Activated T-cell treated with anti-CD3 and anti-CD28 coated beads, Interleukin-2, amount 50 U/mL, for 72 hours (primary cell): ENCODE data around the gene ARHGAP42. TPM values are rescaled to one million over a fixed set of nuclear protein-coding genes. Genes with fewer than 3 reads are reported as not detected.
A peak's percentile ranks its signal among the peaks of the same experiment; 100 is the strongest.

Experiments used
- ATAC-seq, 2 donors: fragments of 150-1000 bp; cut with Tn5 transposase; replicated peaks in 1 of 2; 2 replicates each; pipeline ENCODE4 v1.10.0; 2021; ENCODE audit warnings: moderate library complexity in 2 of 2, mild to moderate bottlenecking in 1 of 2
- DNase-seq, 2 donors: peaks; one replicate each; pipeline ENCODE4 v3.0.0; 2021 to 2022; ENCODE audit warnings: mixed read lengths in 1 of 2
- H3K27ac Mint-ChIP-seq: one replicate; pipeline ENCODE4 v1.8.0; 2022; ENCODE audit warnings: mild to moderate bottlenecking, moderate library complexity, mixed read lengths
- H3K27me3 Mint-ChIP-seq: one replicate; pipeline ENCODE4 v1.8.0; 2022; ENCODE audit warnings: low read depth, mixed read lengths
- H3K36me3 Mint-ChIP-seq, 2 donors: one replicate each; pipeline ENCODE4 v1.8.0; 2022; ENCODE audit warnings: mixed read lengths in 2 of 2, mild to moderate bottlenecking in 1 of 2; ENCODE audit not compliant: insufficient read depth in 2 of 2
- H3K4me1 Mint-ChIP-seq: one replicate; pipeline ENCODE4 v1.8.0; 2022; ENCODE audit warnings: low read depth, mixed read lengths
- H3K4me3 Mint-ChIP-seq, 2 donors: one replicate each; pipeline ENCODE4 v1.8.0; 2022; ENCODE audit warnings: mild to moderate bottlenecking in 2 of 2, mixed read lengths in 2 of 2, moderate library complexity in 2 of 2
- H3K9me3 Mint-ChIP-seq, 2 donors: one replicate each; pipeline ENCODE4 v1.8.0; 2022; ENCODE audit warnings: mixed read lengths in 2 of 2
- total RNA-seq, 2 donors: library from RNA; stranded (reverse); gene quantifications; one replicate each; pipeline ENCODE4 v1.2.3, GENCODE V29; 2022

ARHGAP42 gene
- total RNA-seq, 2 donors from 2014 or later, result 0.28 TPM; not detected in 1

DNA sequence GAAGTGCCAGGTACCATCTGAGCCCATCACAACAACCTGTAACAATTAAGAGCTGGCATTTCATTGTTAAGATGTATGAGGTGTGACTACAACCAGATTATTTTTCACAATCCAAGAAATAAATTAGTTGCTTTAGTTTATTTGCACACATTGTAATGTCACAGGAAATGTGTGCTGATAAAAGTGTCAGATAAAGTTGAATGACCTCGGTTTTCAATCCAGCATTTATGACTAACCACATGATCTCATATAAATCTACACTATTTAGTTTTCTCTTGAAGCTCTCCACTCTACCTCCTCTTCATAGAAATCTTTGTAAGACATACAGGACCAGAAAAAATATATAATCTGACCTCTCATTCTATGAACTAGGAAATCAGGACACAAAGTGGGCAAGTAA lies 276.3 kb downstream of the ARHGAP42 start:
- Mint-ChIP-seq H3K36me3 (no peaks in the 10 kb centered on the region), H3K9me3 (peaks cover 2 to 3% of the 10 kb centered on the region in 2 donors), H3K27ac (no peak overlapping the region), H3K27me3 (no peaks in the 10 kb centered on the region), H3K4me3 (no peak overlapping the region), H3K4me1 (no peaks in the 10 kb centered on the region)
- ATAC-seq (no peak), DNase-seq (no peak)

DNA sequence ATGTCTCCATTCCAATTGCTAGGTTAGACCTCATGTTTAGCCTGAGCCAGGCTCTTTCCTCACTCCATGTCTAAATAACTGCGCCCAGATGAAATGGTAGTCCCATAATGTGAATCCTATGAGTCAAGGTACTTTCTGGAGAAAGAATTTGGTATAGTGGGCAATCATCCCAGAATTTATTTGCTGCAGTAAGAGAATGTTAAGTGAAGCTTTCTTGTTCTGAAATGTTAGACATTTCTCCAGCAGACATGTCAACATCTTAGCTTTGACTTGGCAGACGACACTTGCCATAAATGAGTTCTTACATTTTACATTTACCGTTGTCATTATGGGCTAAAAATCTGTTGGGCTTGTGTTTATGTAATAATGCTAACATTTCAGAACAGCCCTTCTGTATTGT lies 277.3 kb downstream of the ARHGAP42 start:
- no peak for DNase-seq
- ATAC-seq, result no peak
- no peak overlapping the region for H3K4me3 Mint-ChIP-seq
- no peaks in the 10 kb centered on the region for H3K27me3 Mint-ChIP-seq
- H3K36me3 Mint-ChIP-seq, result no peaks in the 10 kb centered on the region
- H3K27ac Mint-ChIP-seq, result no peak overlapping the region
- H3K9me3 Mint-ChIP-seq, result peaks cover 2 to 6% of the 10 kb centered on the region in 2 donors
- H3K4me1 Mint-ChIP-seq, result no peaks in the 10 kb centered on the region

DNA sequence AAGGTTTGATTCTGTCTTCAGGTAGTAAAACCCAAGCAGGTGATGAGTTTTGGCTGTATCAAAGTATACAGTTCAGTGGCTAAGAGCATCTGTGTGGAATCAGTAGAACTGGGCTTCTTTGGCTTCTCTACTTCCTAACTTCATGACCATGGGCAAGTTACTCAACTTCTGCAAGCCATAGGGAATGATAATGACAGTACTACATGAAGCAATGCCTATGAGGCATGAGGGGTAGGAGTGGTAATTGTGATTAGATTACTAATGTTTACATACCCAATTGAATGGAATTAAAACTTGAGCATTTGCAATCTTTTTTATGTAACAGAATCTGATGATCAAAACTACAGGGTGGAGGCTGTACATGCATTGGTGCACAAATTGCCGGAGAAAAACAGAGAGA lies 278.3 kb downstream of the ARHGAP42 start:
- Mint-ChIP-seq H3K27me3 (no peaks in the 10 kb centered on the region), H3K9me3 (peaks cover 2 to 9% of the 10 kb centered on the region in 2 donors), H3K4me3 (no peak overlapping the region), H3K4me1 (no peaks in the 10 kb centered on the region), H3K36me3 (no peaks in the 10 kb centered on the region), H3K27ac (no peak overlapping the region)
- DNase-seq (no peak), ATAC-seq (no peak)

- Mint-ChIP-seq H3K27me3 (no peaks in the 10 kb centered on the region), H3K36me3 (no peaks in the 10 kb centered on the region), H3K4me1 (no peaks in the 10 kb centered on the region), H3K4me3 (no peak overlapping the region), H3K9me3 (peaks cover 2 to 9% of the 10 kb centered on the region in 2 donors), H3K27ac (no peak overlapping the region)
- DNase-seq (no peak), ATAC-seq (no peak)
Observed at GRCh38 chr11:100966366-100966765, 279.3 kb downstream of the ARHGAP42 start.

GRCh38 chr11:100969008-100969407 lies 281.9 kb downstream of the ARHGAP42 start:
- H3K4me3 Mint-ChIP-seq, result no peak overlapping the region
- no peaks in the 10 kb centered on the region for H3K27me3 Mint-ChIP-seq
- DNase-seq (no peak), ATAC-seq (no peak)
- no peak overlapping the region for H3K27ac Mint-ChIP-seq
- no peaks in the 10 kb centered on the region for H3K36me3 Mint-ChIP-seq
- H3K4me1 Mint-ChIP-seq, result no peaks in the 10 kb centered on the region
- H3K9me3 Mint-ChIP-seq, result peaks cover 8 to 9% of the 10 kb centered on the region in 2 donors

GRCh38 chr11:100970283-100971164 lies 283.4 kb downstream of the ARHGAP42 start:
- Mint-ChIP-seq H3K4me1 (no peaks in the 10 kb centered on the region), H3K4me3 (no peak overlapping the region), H3K9me3 (peaks cover 6% of the 10 kb centered on the region in 2 donors), H3K36me3 (no peaks in the 10 kb centered on the region), H3K27me3 (no peaks in the 10 kb centered on the region), H3K27ac (no peak overlapping the region)
- DNase-seq (no peak), ATAC-seq (no peak)

DNA sequence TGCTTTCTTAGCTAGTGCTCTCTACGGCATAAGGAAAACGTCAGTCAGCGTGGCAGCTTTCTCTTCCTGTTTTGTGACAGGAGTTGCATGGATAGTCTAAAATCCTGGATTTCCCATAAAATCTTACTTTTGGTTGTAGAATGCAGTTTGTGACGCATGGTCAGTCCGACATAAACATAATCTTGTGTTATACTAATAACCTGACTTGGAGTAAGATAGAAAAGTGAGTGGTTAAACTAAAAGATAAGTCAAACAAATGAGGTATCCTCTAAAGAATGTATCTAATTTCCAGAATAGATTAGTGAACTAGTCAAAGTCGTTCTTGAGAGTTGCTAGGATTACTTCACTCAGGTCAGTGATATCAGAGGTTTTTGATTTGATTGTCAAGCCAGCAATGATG lies 285.0 kb downstream of the ARHGAP42 start:
- H3K4me1 Mint-ChIP-seq, result no peaks in the 10 kb centered on the region
- no peak overlapping the region for H3K27ac Mint-ChIP-seq
- no peak overlapping the region for H3K4me3 Mint-ChIP-seq
- H3K9me3 Mint-ChIP-seq, result peaks cover 6 to 10% of the 10 kb centered on the region in 2 donors
- H3K36me3 Mint-ChIP-seq, result no peaks in the 10 kb centered on the region
- ATAC-seq (no peak), DNase-seq (no peak)
- no peaks in the 10 kb centered on the region for H3K27me3 Mint-ChIP-seq

GRCh38 chr11:100978442-100978841 lies 291.4 kb downstream of the ARHGAP42 start:
- ATAC-seq (no peak), DNase-seq (no peak)
- Mint-ChIP-seq H3K4me1 (no peaks in the 10 kb centered on the region), H3K27ac (no peak overlapping the region), H3K36me3 (no peaks in the 10 kb centered on the region), H3K9me3 (peaks cover 0 to 7% of the 10 kb centered on the region in 2 donors), H3K27me3 (no peaks in the 10 kb centered on the region), H3K4me3 (no peak overlapping the region)

GRCh38 chr11:100978939-100979338 lies 291.9 kb downstream of the ARHGAP42 start:
- no peaks in the 10 kb centered on the region for H3K4me1 Mint-ChIP-seq
- DNase-seq, result no peak
- no peak for ATAC-seq
- H3K9me3 Mint-ChIP-seq, result peaks cover 0 to 7% of the 10 kb centered on the region in 2 donors
- no peak overlapping the region for H3K4me3 Mint-ChIP-seq
- H3K27me3 Mint-ChIP-seq, result no peaks in the 10 kb centered on the region
- H3K36me3 Mint-ChIP-seq, result no peaks in the 10 kb centered on the region
- H3K27ac Mint-ChIP-seq, result no peak overlapping the region

- Mint-ChIP-seq H3K4me1 (no peaks in the 10 kb centered on the region), H3K27me3 (no peaks in the 10 kb centered on the region), H3K36me3 (no peaks in the 10 kb centered on the region), H3K4me3 (no peak overlapping the region), H3K27ac (no peak overlapping the region), H3K9me3 (peaks cover 0 to 7% of the 10 kb centered on the region in 2 donors)
- ATAC-seq (no peak), DNase-seq (no peak)
Observed at GRCh38 chr11:100980156-100980555, 293.1 kb downstream of the ARHGAP42 start.

GRCh38 chr11:100981196-100981824 lies 294.2 kb downstream of the ARHGAP42 start:
- Mint-ChIP-seq H3K27me3 (no peaks in the 10 kb centered on the region), H3K9me3 (peaks cover 3 to 4% of the 10 kb centered on the region in 2 donors), H3K36me3 (no peaks in the 10 kb centered on the region), H3K4me3 (no peak overlapping the region), H3K4me1 (no peaks in the 10 kb centered on the region), H3K27ac (peak overlapping the region; percentile 27)
- no peak for ATAC-seq
- no peak for DNase-seq

- H3K9me3 Mint-ChIP-seq, result peaks cover 4% of the 10 kb centered on the region in 2 donors
- H3K36me3 Mint-ChIP-seq, result no peaks in the 10 kb centered on the region
- ATAC-seq, result no peak
- H3K27me3 Mint-ChIP-seq, result no peaks in the 10 kb centered on the region
- H3K4me3 Mint-ChIP-seq, result no peak overlapping the region
- H3K27ac Mint-ChIP-seq, result no peak overlapping the region
- no peaks in the 10 kb centered on the region for H3K4me1 Mint-ChIP-seq
- no peak for DNase-seq
Observed at GRCh38 chr11:100984668-100985067, 297.6 kb downstream of the ARHGAP42 start.

DNA sequence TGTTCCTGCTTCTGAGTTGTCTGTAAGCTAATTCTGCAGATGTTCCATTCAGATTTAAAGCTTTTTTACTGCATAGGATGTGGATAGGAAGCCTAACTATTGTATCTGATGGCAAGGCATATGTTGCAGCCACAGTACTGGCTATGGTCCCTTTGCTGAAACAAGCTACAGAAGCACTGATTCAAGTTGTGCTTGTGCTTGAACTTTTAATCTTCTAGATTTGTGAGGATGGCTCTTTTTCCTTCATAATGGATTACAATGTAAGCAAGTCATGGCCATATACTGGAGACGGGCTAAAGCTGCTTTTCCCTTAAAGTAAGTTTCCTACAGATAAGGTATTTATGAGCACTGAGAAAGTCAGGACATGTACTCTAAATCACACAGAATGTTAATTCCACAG lies 303.8 kb downstream of the ARHGAP42 start:
- no peak for ATAC-seq
- Mint-ChIP-seq H3K4me3 (no peak overlapping the region), H3K4me1 (no peaks in the 10 kb centered on the region), H3K36me3 (no peaks in the 10 kb centered on the region), H3K9me3 (peaks cover 2 to 3% of the 10 kb centered on the region in 2 donors), H3K27me3 (no peaks in the 10 kb centered on the region), H3K27ac (no peak overlapping the region)
- DNase-seq, result no peak
